CD4-positive, alpha-beta T cell treated with Interferon alpha-2 for 1 hour (primary cell): ENCODE measurements around the gene VWF.
"Not testable (repeated sequence)": the region's sequence is repeated elsewhere in the genome, so short reads cannot be mapped to it uniquely, and the experiment has no call there.

Experiments
- DNase-seq, 2 donors: peaks; one replicate each; pipeline ENCODE4 v3.0.0-alpha.2; 2020 to 2022

Gene VWF

DNA sequence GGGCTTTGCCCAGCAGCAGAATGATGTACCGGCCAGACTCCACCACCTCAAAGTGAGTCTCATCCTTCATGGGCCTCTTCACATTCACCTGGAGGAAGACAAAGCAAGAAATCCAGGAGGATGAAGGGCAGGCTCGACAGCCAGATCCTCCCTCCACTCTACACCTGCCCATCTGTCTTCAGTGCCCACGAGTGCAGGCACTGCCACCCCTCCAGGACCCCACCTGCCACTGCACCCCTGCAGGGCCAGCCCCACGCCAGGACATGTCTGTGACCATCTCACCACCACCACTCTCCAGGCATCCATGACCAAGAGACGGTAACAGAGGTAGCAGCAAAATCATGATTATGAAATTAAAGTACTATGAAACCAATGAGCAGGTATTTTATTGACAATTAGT is 95.1 kb downstream of the VWF start:
- DNase-seq = no peak

DNA sequence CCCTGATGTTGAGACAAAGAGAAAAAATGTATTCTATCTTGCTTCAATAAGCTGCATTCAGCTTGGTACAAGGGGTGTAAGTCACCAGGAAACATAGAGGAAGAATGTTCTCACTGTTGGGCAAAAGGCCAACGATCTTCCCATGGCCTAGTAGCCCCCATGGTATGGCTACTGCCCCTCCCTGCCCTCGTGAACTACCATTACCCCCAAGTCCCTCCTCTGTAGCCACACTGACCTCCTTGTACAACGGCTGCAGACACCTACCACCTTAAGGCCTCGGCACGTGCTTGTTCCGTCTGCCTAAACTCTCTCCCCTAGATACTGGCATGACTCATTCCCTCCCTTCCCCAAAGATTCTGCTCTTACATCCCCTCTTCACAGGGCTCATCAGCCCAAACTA is 97.5 kb downstream of the VWF start:
- DNase-seq = no peak

DNA sequence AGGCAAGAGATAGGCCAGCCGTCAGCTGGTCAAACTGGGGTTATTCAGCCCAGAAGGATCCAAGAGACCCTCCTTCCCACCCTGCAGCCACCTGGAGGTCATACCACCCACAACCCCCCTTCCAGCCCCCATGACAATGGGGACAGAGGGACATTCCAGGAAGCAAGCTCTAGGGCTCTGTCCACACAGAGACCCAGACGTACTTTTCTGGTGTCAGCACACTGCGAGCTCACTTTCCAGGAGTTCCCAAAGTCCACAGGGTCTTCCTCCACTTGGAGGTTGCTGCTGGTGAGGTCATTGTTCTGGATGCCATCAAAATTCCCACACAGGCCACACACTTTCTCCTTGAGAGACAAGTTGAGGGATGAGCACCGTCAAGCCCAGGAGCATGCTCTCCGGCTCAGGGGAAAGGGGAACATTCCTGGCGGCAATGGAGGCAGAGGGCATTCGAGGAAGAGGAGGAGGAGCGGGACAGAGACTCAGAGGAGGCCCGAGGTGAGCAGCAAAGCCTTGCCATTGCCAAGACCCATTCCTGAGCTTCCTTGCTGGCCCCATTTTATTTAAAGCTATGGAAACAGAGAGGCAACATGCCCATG is 98.7 kb downstream of the VWF start:
- DNase-seq = not testable (repeated sequence)

DNA sequence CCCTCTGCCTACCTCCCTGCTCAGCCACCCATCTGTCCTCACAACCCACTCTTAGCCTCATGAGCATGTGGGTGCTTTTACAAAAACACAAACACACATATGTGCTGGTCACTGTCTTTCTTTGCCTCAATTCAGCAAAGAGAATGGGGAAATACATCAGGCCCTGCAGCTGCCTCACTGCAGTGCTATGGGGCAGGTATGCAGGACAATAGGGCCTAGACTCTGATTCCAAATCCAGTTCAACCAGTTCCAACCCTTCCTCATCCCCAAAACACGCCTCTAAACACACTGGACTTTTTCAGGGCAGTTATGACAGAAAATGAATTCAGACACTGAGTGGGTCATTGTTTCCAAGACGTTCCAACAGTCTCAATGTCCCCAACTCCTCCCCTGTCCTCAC is 100.4 kb downstream of the VWF start:
- DNase-seq = not testable (repeated sequence)

DNA sequence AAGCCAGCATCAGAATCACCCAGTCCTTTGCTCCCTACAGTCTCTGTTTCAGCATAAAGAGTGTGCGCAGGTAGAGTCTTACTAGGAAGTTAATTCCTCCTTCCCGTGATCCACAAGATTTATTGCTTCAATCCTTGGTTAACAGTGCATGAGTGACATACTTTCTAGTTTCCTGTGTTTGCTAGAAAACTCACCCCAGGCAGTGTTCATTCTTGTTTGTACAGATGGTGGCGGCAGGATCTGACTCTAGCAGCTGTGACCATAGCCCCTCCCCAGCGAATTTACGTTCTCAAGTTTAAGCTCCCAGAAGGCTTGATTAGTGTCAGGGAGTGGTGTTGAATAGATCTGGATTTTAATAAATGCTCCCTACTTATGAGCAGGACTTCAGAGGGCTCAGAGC is 103.5 kb downstream of the VWF start:
- no peak for DNase-seq

DNA sequence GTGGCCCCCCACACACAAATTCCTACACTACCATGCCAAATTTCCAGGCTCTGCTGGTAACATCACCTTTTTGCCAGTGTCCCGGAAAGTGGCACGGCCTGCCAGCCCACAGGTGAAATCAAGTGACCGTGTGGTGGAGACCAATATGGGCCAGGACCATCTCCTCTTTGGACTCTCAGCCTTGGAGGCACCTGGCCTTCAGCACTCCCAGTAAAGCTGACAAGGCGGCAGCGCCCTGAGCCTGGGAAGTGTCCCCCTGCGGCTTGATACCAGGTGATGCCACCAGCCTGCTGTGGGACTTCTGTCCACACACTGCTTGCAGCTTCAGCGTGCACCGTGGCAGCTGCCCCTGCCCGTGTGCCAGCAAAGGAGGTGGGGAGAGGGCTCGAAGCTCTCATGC is 104.0 kb downstream of the VWF start:
- DNase-seq = not testable (repeated sequence)

DNA sequence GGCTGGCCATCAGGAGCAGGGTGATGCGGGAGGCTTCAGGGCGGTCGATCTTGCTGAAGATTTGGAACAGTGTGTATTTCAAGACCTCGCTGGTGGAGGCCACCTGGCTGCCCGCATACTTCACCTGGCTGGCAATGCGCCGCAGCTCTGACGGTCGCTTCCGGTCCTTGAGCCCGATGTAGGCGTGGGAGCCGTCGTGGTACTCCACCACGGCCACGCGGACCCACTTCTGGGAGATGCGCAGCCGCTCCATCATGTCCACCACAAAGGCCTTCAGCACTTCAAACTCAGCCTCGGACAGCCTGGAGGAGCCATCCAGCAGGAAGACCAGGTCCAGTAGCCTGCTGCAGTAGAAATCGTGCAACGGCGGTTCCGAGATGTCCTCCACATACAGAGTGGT is 105.2 kb downstream of the VWF start:
- DNase-seq = not testable (repeated sequence)

DNA sequence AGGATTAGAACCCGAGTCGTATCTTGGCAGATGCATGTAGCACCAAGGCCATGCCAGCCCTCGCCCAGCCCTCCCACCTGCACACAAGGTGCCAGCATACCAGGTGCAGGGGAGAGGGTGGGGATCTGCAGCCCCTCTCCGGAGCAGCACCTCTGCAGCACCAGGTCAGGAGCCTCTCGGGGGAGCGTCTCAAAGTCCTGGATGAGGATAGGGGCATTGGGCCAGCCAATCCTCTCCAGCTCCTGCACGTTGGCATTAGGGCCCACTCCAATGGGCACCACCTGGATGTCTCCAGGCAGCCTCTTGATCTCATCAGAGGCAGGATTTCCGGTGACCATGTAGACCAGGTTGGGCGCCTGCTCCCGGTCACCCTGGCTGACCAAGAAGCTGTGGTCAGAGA is 106.2 kb downstream of the VWF start:
- DNase-seq = no peak

DNA sequence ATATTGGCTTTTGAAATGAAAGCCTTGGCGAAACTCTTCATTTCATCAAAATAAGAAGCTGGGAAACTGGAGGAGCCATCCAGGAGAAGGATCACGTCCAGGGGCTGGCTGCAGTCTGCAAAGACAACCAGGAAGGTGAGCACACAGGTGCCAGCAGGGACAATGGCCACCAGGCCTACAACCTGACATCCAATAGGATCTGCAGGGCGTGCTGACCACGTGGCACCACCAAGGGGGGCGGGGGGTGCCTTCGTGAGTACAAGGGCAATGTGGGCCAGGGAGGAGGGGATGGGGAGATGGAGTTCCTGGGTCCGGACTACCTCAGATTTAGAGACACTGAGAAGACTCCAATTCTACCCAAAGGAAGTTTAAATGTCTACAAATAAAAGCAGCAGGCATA is 107.7 kb downstream of the VWF start:
- DNase-seq = no peak

DNA sequence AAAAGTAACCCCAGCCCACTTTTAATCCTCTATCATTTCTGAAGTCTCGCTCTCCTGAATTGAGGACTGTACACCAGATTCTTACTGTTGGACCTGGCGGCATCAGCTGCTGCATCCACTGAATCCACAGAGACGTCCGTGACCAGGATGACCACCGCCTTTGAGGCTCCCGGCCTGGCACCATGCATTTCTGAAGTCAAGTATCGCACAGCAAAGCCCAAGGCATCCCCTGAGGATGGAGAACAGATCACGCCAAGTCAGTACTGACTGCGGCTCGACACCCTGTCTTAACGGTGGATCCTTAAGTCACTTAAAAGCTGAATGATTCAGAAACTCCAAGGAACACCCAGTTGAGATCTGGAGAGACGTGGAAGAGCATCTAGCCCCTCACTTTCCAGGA is 108.5 kb downstream of the VWF start:
- DNase-seq = not testable (repeated sequence)

DNA sequence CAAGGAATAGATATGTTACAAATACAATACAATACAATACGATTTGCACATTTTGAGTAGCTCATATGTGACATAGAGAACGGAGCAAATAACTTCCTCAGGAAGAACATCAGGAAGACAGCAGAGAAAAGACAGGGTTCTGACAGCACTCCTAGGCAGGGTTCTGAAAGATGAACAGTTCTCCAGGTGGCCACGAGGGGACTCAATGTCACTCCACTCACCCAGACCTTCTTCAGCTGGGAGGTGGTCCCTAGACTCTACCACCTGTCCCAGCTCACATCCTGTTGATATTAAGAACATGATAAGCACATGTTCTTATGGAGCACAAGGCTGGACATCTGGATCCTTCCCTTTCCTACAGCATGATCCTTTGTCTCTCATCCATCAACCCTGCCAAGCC is 109.2 kb downstream of the VWF start:
- DNase-seq = not testable (repeated sequence)

DNA sequence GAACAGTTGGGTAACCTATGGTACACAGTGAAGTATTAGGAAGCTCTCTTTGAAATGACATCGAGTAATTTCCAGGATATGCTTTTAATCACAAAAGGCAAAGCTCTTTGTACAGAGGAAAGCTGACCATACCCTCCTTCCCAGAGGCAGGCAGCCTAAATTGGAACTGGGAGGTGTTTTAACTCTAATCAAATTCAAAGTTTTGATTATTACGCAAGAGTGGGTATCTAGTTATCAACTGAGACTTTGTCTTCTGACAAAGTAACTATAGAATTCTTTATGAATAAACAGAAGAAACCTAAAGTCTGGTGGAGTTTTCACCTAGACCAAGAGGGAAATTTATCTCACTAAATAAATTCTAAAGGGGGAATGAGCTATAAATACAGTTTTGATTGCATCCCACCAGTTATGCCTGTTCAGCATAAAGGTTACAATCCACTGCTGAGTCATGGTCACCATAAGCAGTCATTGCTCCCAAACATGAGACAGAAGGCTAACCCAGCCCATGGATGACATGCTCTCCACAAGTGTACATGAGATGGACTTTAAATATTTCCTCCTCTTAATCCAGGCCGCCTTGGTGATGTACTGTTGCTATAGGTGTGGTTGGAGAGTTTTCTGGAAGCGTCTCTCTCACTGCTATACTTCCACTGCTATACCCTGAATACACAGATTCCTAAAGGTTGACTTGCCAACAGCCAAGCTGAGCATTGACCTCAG is 113.7 kb downstream of the VWF start:
- not testable (repeated sequence) for DNase-seq

DNA sequence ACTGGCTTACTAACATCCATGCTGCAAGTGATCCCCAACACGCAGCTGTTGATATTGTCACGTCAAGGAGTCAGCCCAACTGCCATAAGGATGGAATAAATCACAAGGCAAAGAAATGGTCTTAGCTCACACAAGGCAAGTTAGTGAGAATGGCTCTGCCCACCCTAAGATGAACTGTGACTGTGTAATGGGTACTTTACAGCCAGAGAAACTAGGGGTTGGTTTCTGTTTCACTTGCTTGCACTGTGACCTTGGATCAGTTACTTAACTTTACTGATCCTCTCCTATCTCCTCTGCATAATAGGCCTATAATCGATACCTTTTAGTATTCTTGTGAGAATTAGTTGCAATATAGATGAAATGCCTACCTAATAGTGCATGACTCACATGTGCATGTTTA is 127.2 kb downstream of the VWF start:
- no peak for DNase-seq

DNA sequence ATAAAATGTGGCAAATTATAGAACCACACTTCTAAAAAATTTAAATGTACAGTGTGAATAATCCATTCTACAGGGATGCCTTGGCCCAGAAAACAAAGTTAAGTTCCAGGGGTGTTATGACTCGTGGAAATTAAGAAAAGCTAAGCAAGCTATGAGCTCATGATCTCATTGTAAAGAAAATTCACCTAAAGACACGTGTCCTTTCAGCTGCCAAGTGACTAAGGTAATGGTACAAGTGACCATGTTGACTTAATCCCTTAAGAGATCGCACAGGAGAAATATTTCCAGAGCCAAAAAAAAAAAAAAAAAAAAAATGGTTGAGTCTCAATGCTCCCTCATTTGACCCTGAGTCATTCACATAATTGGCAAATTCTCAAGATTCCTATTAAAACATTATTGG is 128.0 kb downstream of the VWF start:
- DNase-seq = no peak

DNA sequence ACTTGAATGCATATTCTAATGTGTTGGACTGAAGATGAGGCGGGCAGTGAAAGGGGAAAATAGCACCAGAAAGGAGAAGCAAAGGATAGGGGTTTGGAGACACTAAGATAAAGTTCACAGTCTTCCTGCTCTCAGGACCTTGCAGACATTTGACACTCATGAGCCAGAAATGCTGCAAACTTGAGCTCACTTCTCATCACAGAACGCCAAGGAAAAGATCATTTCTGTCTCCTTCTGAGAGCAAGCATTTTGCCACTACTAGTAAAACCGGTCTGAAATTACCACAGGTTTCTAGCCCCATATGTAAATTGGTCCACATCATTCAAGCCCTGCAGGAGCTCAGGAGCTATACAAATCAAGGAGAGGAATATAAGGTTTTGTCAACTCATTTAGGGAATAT is 134.8 kb downstream of the VWF start:
- no peak for DNase-seq

DNA sequence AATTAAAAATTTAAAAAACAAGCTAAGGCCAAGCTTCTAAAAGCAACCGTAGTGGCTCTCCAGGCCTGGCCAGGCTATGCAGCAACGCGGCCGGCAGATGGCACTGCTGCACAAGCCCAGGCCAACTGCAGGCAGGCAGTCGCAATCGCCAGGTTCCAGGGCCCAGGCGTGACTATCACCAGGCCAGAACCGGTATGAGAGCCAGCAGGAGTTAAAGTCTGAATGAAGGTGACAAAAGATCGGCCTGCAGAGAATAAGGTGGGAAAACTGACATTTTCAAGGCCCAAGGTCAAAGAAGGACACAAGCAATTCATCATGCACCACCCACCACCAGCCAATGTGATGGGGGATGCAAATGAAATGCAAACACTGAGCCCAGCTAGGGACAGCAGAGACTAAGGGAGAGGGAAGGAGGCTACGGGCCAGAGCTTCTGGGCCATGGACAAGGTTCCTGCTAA is 135.8 kb downstream of the VWF start:
- peak; percentile 61 to 66 for DNase-seq

DNA sequence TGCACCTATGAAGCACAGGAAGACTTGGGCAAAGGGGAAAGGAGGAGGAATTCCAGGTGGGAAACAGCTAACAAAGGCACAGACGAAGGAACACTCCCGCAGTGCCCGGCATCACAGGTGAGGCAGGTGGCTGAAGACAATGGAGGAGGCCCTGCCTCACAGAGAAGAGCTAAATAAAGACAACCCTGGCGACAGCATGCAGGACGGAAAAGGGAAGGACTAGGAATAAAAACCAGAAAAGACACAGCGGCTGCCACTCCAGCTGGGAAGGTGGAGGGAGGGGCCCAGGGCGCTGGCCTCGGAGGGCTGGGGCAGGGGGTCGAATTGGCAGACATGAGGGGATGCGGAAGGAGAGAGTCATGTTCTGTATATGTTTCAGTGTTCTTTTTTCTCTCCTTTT is 136.4 kb downstream of the VWF start:
- DNase-seq = no peak

DNA sequence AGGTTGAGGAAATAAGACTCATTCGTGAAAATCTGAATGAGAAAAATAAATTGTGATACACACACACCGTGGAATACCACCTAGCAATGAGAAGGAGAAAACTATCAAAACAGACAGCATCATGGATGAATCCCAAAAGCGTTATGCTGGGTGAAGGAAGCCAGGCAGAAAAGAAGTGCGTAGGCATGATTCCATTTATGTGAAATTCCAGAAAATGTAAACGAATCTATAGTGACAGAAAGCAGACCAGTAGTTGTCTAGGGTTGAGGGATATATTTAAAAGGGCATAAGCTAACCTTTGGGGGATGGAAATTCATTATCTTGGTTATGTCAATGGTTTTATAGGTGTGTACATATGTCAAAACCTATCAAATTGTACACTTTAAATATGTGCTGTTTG is 136.9 kb downstream of the VWF start:
- no peak for DNase-seq

DNA sequence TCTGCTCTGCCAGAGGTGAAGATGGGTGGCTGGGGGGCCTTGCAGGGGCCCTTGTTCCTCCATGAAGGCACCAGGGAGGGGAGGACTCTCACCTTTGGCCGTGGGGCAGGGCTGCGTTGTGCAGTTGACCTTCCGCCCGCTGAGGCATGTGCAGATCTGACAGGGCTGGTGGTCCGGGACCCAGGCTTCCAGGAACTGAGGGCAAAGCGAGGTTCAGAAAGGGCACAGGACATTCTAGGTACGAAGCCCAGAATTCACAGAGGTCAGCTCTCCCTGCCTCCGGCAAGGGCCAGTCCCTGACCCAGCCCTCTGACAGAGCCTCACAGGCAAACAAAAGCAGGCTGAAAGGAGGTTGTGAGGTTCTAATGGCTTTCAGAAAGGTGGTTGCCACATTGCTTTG is 139.0 kb downstream of the VWF start:
- DNase-seq = no peak

DNA sequence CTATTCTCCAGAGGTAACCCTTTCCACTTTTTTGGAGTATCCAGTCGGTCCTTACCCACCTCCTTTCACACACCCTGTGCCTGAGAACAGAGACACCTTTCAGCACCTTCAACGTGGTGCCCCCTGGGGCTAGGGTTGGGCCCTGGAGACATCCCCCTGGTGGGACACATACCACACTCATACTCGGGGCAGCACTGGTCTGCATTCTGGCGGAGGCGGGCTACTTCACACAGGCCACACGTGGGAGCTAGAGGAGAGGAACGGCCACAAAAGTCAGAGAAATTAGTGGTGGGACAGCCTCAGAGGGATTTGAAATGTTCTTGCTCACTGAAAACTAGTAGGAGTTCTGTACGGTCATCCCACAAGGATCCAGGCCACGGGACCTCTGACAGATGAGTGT is 139.6 kb downstream of the VWF start:
- DNase-seq = no peak

DNA sequence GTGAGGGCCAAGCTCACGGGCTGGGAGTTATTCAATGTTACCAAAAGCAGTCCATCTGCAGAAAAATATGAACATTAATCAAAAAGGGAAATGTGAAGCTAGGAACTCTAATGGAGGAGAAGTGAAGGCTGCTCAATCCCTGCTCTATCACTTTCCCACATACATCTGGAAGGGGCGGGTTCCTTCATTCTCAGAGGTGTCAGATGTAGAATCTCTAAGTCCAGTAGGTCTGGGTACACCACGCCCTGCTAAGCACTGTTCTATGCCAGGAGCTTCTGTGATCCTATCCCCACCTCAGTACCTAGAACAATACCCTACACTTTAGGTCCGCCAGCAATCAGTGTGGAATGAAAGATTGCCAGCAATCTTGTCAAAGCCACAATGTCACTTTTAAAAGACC is 142.4 kb downstream of the VWF start:
- DNase-seq = no peak

DNA sequence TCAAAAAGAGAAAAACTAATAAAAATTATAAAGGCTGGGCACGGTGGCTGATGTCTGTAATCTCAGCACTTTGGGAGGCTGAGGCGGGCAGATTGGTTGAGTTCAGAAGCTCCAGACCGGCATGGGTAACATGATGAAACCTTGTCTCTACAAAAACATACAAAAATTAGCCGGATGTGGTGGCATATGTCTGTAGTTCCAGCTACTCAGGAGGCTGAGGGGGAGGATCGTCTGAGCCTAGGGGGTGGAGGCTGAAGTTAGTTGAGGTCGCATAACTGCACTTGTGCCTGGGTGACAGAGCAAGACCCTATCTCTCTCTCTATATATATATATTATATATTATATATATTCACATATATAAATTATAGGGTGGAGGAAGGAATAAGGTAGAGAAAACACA is 146.9 kb downstream of the VWF start:
- no peak for DNase-seq

DNA sequence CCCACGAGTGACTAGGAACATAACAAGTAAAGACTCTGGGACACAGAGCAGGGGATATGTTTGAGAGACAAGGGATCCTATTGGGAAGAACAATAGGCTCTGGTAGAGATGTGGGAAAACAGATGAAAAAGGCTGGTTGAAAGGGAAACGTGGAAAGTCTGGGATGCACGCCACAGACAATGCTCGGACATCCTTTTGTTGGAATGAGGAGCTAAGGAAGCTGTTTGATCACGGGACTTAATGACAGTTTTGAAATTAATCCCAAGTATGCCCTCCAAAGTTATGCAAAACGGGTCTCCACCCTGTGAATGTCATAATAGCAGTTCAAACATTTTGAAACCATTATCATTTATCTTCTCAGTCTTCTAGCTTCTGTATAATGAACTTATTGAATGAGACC is 147.8 kb downstream of the VWF start:
- no peak for DNase-seq

DNA sequence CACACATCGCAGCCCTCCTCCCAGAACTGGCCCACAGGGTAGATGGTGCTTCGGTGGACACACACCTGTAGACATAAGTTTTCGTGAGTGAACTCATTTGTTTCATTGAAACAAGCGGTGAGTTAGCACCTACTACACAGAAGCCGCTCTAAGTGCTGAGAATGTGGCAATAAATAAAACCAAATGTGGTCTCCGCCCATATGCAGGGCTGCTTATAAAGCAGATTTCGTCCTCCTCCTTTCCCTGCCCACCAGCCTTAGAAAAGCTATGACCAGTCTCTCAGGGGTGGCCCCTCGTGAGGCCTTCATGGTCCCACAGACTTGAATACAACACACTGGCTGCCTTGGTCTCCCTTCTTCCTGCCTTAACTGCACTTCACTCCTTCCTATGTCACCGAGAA is 148.3 kb downstream of the VWF start:
- DNase-seq = no peak
